GM12878 (cell line): Measurements from ENCODE around the gene MTHFD1L. TPM values are rescaled to one million over a fixed set of nuclear protein-coding genes. Genes with fewer than 3 reads are reported as not detected.

Experiments used
- ATAC-seq: fragments of 200-7000 bp; cut with Tn5 transposase; 3 replicates; pipeline ENCODE4 v1.9.1; 2020; ENCODE audit warnings: mild to moderate bottlenecking, moderate library complexity
- BruUV-seq: library from RNA; stranded (reverse); fragments of 400-500 nt; replicated peaks from 2 replicates; lab custom pipeline; 2021; lab: Mats Ljungman, UMichigan
- CTCF ChIA-PET: fragments of 300-600 bp; sonication (Branson Sonifier 250); formaldehyde crosslinking; extraction: SDS; loops from one replicate; lab custom pipeline; 2021; ENCODE audit warnings: inconsistent platforms; lab: Yijun Ruan, JAX
- POLR2A ChIA-PET: fragments of 350-600 bp; formaldehyde crosslinking; extraction: SDS; loops from one replicate; lab custom pipeline; 2021; ENCODE audit warnings: inconsistent platforms; lab: Charles Lee
- RAD21 ChIA-PET: fragments of 300-600 bp; sonication (Branson Sonifier 250); formaldehyde crosslinking; loops from one replicate; lab custom pipeline; 2023; ENCODE audit warnings: antibody characterized with exemption; ENCODE audit not compliant: unreplicated experiment; lab: Charles Lee
- SMC1A ChIA-PET: fragments of 300-600 bp; sonication (Branson Sonifier 250); formaldehyde crosslinking; loops from one replicate; lab custom pipeline; 2023; ENCODE audit not compliant: unreplicated experiment, uncharacterized antibody; lab: Charles Lee
- DNase-seq: peaks from one replicate; pipeline ENCODE4 v3.0.0-alpha.2; 2011; ENCODE audit warnings: low read depth, low spot score
- FAIRE-seq: peaks from 3 replicates; lab custom pipeline; 2011; peaks lifted over from hg19 to GRCh38; lab: Jason Lieb, UNC
- H2AFZ ChIP-seq: 2 replicates; pipeline ENCODE4 v1.6.0; 2011; ENCODE audit warnings: low read depth, low read length, control low read depth; ENCODE audit not compliant: control insufficient read depth
- H3K27ac ChIP-seq: 2 replicates; pipeline ENCODE4 v1.5.1; 2011; ENCODE audit warnings: control low read depth; ENCODE audit not compliant: control insufficient read depth, insufficient read depth
- H3K27me3 ChIP-seq, 2 experiments: replicated peaks in 1 of 2; 2 replicates each; pipeline versions ENCODE4 v1.6.0 to v1.6.1; 2011; ENCODE audit warnings: low read length in 1 of 2; ENCODE audit not compliant: control insufficient read depth in 2 of 2, insufficient read depth in 2 of 2
- H3K36me3 ChIP-seq, 2 experiments: 2 replicates each; pipeline ENCODE4 v1.5.1; 2011; ENCODE audit warnings: low read length in 1 of 2; ENCODE audit not compliant: control insufficient read depth in 2 of 2, insufficient read depth in 2 of 2
- H3K4me1 ChIP-seq: 2 replicates; pipeline ENCODE4 v1.6.1; 2011; ENCODE audit warnings: mild to moderate bottlenecking, low read length, moderate library complexity, mixed read lengths; ENCODE audit not compliant: control insufficient read depth, insufficient read depth
- H3K4me2 ChIP-seq: 2 replicates; pipeline ENCODE4 v1.6.0; 2011; ENCODE audit warnings: control low read depth; ENCODE audit not compliant: control insufficient read depth, insufficient read depth
- H3K4me3 ChIP-seq: fragments of 200-600 bp; sonication (generic); 2 replicates; pipeline ENCODE4 v1.5.1; 2016
- H3K79me2 ChIP-seq: 2 replicates; pipeline ENCODE4 v1.6.0; 2011; ENCODE audit warnings: low read length; ENCODE audit not compliant: control insufficient read depth, insufficient read depth
- H3K9ac ChIP-seq: 2 replicates; pipeline ENCODE4 v1.8.0; 2011; ENCODE audit warnings: low read length, control low read depth, mixed read lengths; ENCODE audit not compliant: control insufficient read depth, insufficient read depth
- H3K9me3 ChIP-seq: replicated peaks from 3 replicates; pipeline ENCODE4 v1.5.1; 2011; ENCODE audit warnings: mild to moderate bottlenecking, low read length; ENCODE audit not compliant: control insufficient read depth, insufficient read depth
- H4K20me1 ChIP-seq: 2 replicates; pipeline ENCODE4 v1.6.0; 2011; ENCODE audit not compliant: control insufficient read depth, insufficient read depth
- BRCA1 ChIP-seq: IDR thresholded peaks from 2 replicates; pipeline ENCODE4 v1.6.1; 2011; ENCODE audit warnings: low read depth, low read length, improper control_type of control experiment
- KLF5 ChIP-seq: fragments of 450-650 bp; IDR thresholded peaks from 2 replicates; pipeline ENCODE4 v1.6.1; 2014; ENCODE audit warnings: mild to moderate bottlenecking; ENCODE audit not compliant: partially characterized antibody
- LARP7 ChIP-seq: fragments of 450-650 bp; IDR thresholded peaks from 2 replicates; pipeline ENCODE4 v1.6.1; 2017; ENCODE audit warnings: mild to moderate bottlenecking
- MTA3 ChIP-seq: IDR thresholded peaks from 2 replicates; pipeline ENCODE4 v1.6.1; 2012; ENCODE audit warnings: low read length, inconsistent platforms, borderline replicate concordance
- NRF1 ChIP-seq: conservative IDR thresholded peaks from 2 replicates; pipeline ENCODE4 v1.6.1; 2011; ENCODE audit warnings: mild to moderate bottlenecking, low read depth, low read length, improper control_type of control experiment
- STAT1 ChIP-seq: fragments of 450-650 bp; conservative IDR thresholded peaks from 2 replicates; pipeline ENCODE4 v1.6.1; 2014; ENCODE audit warnings: antibody characterized with exemption, mild to moderate bottlenecking
- STAT3 ChIP-seq: IDR thresholded peaks from 2 replicates; pipeline ENCODE4 v1.6.1; 2011; ENCODE audit warnings: low read depth, low read length, improper control_type of control experiment
- TARDBP ChIP-seq: IDR thresholded peaks from 2 replicates; pipeline ENCODE4 v1.6.1; 2016; ENCODE audit warnings: borderline replicate concordance
- ZBED1 ChIP-seq: IDR thresholded peaks from 2 replicates; pipeline ENCODE4 v1.6.1; 2016; ENCODE audit warnings: borderline replicate concordance
- ZNF207 ChIP-seq: fragments of 450-650 bp; IDR thresholded peaks from 2 replicates; pipeline ENCODE4 v1.6.1; 2014; ENCODE audit warnings: antibody characterized with exemption, mild to moderate bottlenecking, borderline replicate concordance
- ZNF274 ChIP-seq: IDR thresholded peaks from one replicate; pipeline ENCODE4 v1.8.0; 2011; ENCODE audit not compliant: insufficient read length, insufficient read depth
- WGBS: methylation state at CpG from one replicate; pipeline ENCODE4 v1.1.6; 2016; ENCODE audit warnings: low lambda C conversion rate; ENCODE audit not compliant: insufficient replicate concordance, insufficient coverage; ENCODE audit errors: missing lambda C conversion rate; 5-methylcytosine and 5-hydroxymethylcytosine counted together
- in situ Hi-C: fragments of 300-500 bp; cut with MboI; formaldehyde crosslinking; loops from 9 replicates; pipeline ENCODE4 v1.14.3; 2018; ENCODE audit warnings: mixed read lengths
- intact Hi-C: fragments of 100-400 bp; cut with micrococcal nuclease; formaldehyde crosslinking; loops from one replicate; pipeline ENCODE4 v1.14.2; 2022; ENCODE audit not compliant: unreplicated experiment
- polyA plus RNA-seq, 11 experiments: library from polyadenylated mRNA; depleted of rRNA in 4 of 11; unstranded in 6 of 11; stranded (reverse) in 5 of 11; fragments of >200 nt; fragmentation: Nextera tagmentation in 4 of 11; fragmentation: Illumina TruSeq in 1 of 11; extraction: Ambion mirVana in 4 of 11; extraction: Trizol in 1 of 11; gene quantifications; 1 replicate in 1 of 11; 2 replicates in 10 of 11; pipeline versions ENCODE4 v1.2.1 to v1.2.3, GENCODE V29; 2011 to 2016; ENCODE audit warnings: inconsistent platforms in 2 of 11, missing spikeins in 2 of 11, low read depth in 1 of 11
- total RNA-seq, 4 experiments: library from RNA; depleted of rRNA in 3 of 4; stranded (reverse); fragments of >200 nt in 3 of 4; fragmentation: Illumina TruSeq in 1 of 4; extraction: Trizol in 1 of 4; gene quantifications; 2 replicates each; pipeline versions ENCODE4 v1.2.1 to v1.2.3, GENCODE V29; 2013 to 2021
- TF ChIP-seq, protein P1 (sequence below): fragments of 450-650 bp; formaldehyde crosslinking; IDR thresholded peaks from 2 replicates; pipeline ENCODE4 v1.5.0; 2022; ENCODE audit warnings: mild to moderate bottlenecking, missing genetic modification characterization
- TF ChIP-seq, protein P2 (sequence below): IDR thresholded peaks from 2 replicates; pipeline ENCODE4 v1.6.1; 2011; ENCODE audit warnings: low read depth, low read length, improper control_type of control experiment, borderline replicate concordance
- TF ChIP-seq, protein P3 (sequence below): fragments of 450-650 bp; IDR thresholded peaks from 2 replicates; pipeline ENCODE4 v1.6.1; 2016; ENCODE audit warnings: mild to moderate bottlenecking
- TF ChIP-seq, protein P4 (sequence below): IDR thresholded peaks from 2 replicates; pipeline ENCODE4 v1.6.1; 2012; ENCODE audit warnings: low read length, inconsistent platforms

MTHFD1L gene
- total and polyA plus RNA-seq, 10 of the 15 experiments (the other 5 are each of a cell fraction or from before 2014, with no cell fraction given), result 11.7 to 75.5 (median 28.8) TPM

DNA sequence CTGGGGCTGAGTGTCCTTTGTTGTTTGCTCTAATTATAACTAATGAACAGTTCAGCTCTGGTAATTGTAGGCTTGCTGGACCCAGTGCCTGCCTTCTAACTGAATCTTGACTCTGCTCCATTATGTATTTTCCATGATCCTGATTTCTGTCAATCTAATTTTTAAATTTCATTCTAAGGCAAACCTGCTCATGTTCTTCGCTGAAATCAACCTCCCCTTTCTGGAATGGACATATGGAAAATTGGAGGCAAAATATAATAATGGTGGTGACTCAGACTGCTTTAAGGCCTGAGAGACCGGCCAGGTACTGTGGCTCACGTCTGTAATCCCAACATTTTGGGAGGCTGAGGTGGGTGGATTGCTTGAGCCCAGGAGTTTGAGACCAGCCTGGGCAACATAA lies 191.6 kb downstream of the MTHFD1L start (continued):
- TF ChIP-seq, protein P1, sequence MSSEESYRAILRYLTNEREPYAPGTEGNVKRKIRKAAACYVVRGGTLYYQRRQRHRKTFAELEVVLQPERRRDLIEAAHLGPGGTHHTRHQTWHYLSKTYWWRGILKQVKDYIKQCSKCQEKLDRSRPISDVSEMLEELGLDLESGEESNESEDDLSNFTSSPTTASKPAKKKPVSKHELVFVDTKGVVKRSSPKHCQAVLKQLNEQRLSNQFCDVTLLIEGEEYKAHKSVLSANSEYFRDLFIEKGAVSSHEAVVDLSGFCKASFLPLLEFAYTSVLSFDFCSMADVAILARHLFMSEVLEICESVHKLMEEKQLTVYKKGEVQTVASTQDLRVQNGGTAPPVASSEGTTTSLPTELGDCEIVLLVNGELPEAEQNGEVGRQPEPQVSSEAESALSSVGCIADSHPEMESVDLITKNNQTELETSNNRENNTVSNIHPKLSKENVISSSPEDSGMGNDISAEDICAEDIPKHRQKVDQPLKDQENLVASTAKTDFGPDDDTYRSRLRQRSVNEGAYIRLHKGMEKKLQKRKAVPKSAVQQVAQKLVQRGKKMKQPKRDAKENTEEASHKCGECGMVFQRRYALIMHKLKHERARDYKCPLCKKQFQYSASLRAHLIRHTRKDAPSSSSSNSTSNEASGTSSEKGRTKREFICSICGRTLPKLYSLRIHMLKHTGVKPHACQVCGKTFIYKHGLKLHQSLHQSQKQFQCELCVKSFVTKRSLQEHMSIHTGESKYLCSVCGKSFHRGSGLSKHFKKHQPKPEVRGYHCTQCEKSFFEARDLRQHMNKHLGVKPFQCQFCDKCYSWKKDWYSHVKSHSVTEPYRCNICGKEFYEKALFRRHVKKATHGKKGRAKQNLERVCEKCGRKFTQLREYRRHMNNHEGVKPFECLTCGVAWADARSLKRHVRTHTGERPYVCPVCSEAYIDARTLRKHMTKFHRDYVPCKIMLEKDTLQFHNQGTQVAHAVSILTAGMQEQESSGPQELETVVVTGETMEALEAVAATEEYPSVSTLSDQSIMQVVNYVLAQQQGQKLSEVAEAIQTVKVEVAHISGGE, result no peak
- TF ChIP-seq STAT1, result no peak

DNA sequence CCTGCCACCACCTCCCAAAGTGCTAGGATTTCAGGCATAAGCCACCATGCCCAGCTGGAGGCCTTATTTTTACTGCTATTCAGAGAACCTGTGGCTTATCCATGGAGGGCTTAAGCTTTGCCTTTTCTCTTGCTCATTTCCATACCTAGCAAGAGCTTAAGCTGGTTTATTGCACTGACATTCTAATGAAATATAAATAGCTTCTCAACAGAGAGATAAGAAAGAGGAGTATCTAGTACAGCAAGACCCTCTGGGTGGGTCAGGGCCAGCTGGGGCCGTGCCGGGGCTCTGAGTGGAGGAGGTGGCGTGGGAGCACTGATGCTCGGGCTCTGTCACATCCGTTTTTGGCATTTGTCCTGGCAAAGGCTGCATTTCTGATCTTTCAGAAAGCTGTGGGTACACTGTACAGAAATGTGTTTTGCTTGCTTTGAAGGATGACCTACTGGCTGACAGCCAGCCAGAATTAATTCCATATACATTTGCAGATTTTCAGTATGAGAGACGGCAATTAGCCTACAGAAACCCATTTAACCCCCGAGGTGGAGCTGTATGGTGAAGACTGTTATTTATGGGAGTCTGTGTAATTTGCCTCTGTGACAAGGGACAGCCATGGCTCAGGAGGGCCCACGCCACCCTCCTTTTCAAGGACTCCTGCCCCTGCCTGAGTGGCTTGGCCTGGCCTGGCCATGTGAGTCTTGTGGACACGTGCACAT lies 192.7 kb downstream of the MTHFD1L start:
- SMC1A ChIA-PET, result interaction anchor here (2.3 kb wide), 1 partner anchor 9 kb away, joined by 6 read pairs; no protein-coding TSS in a partner anchor
- no peak for FAIRE-seq
- TF ChIP-seq KLF5 (no peak), ZBED1 (no peak), ZNF274 (no peak), NRF1 (no peak), MTA3 (no peak), LARP7 (no peak), ZNF207 (no peak), TARDBP (no peak), STAT3 (no peak), BRCA1 (no peak)
- TF ChIP-seq, protein P2, sequence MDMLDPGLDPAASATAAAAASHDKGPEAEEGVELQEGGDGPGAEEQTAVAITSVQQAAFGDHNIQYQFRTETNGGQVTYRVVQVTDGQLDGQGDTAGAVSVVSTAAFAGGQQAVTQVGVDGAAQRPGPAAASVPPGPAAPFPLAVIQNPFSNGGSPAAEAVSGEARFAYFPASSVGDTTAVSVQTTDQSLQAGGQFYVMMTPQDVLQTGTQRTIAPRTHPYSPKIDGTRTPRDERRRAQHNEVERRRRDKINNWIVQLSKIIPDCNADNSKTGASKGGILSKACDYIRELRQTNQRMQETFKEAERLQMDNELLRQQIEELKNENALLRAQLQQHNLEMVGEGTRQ, result no peak
- TF ChIP-seq, protein P3, sequence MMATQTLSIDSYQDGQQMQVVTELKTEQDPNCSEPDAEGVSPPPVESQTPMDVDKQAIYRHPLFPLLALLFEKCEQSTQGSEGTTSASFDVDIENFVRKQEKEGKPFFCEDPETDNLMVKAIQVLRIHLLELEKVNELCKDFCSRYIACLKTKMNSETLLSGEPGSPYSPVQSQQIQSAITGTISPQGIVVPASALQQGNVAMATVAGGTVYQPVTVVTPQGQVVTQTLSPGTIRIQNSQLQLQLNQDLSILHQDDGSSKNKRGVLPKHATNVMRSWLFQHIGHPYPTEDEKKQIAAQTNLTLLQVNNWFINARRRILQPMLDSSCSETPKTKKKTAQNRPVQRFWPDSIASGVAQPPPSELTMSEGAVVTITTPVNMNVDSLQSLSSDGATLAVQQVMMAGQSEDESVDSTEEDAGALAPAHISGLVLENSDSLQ, result no peak
- TF ChIP-seq, protein P4, sequence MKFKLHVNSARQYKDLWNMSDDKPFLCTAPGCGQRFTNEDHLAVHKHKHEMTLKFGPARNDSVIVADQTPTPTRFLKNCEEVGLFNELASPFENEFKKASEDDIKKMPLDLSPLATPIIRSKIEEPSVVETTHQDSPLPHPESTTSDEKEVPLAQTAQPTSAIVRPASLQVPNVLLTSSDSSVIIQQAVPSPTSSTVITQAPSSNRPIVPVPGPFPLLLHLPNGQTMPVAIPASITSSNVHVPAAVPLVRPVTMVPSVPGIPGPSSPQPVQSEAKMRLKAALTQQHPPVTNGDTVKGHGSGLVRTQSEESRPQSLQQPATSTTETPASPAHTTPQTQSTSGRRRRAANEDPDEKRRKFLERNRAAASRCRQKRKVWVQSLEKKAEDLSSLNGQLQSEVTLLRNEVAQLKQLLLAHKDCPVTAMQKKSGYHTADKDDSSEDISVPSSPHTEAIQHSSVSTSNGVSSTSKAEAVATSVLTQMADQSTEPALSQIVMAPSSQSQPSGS, result no peak

More for the DNA sequence above, 192.7 kb downstream of the MTHFD1L start:
- H3K4me1 ChIP-seq, result no peaks in the 10 kb centered on the region
- no TSS peak for BruUV-seq
- H3K9me3 ChIP-seq, result no peaks in the 10 kb centered on the region
- no peak overlapping the region for H3K9ac ChIP-seq
- no peaks in the 10 kb centered on the region for H3K79me2 ChIP-seq
- 96% methylated on average over 9 of the region's 9 CpGs for WGBS
- ChIA-PET POLR2A (no interaction called here), CTCF (no interaction called here), RAD21 (no interaction called here)
- H3K27me3 ChIP-seq, result no peaks in the 10 kb centered on the region
- ATAC-seq (no peak), DNase-seq (no peak)
- no peak overlapping the region for H2AFZ ChIP-seq
- no peak overlapping the region for H3K4me2 ChIP-seq
- H3K27ac ChIP-seq, result no peak overlapping the region
- H4K20me1 ChIP-seq, result no peaks in the 10 kb centered on the region
- intact Hi-C loops, result no loop called here
- no peak overlapping the region for H3K4me3 ChIP-seq
- in situ Hi-C loops, result no loop called here
- peaks cover 0 to 3% of the 10 kb centered on the region in 2 experiments; a peak in 3 of 4 replicates for H3K36me3 ChIP-seq
